ENCODE results near the gene LTBP1.

DNA sequence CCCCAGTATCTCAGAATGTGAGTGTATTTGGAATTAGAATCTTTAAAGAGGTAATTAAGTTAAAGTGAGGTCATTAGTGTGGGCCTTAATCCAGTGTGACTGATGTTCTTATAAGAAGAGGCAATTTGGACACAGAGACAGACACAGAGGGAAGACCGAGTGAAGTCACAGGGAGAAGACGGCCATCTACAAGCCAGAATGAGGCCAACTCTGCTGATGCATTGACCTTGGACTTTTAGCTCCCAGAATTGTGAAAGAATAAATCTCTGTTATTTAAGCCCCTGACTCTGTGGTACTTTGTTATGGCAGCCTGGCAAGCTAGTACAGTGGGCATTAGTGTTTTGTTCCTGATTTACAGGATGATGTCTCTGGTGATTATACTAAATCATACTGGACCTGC lies 64.6 kb downstream of the LTBP1 start:
- TF ChIP-seq, protein P1, sequence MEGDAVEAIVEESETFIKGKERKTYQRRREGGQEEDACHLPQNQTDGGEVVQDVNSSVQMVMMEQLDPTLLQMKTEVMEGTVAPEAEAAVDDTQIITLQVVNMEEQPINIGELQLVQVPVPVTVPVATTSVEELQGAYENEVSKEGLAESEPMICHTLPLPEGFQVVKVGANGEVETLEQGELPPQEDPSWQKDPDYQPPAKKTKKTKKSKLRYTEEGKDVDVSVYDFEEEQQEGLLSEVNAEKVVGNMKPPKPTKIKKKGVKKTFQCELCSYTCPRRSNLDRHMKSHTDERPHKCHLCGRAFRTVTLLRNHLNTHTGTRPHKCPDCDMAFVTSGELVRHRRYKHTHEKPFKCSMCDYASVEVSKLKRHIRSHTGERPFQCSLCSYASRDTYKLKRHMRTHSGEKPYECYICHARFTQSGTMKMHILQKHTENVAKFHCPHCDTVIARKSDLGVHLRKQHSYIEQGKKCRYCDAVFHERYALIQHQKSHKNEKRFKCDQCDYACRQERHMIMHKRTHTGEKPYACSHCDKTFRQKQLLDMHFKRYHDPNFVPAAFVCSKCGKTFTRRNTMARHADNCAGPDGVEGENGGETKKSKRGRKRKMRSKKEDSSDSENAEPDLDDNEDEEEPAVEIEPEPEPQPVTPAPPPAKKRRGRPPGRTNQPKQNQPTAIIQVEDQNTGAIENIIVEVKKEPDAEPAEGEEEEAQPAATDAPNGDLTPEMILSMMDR (IDR thresholded peaks at IDR 0.05; ENCODE audit: insufficient read depth, low read depth, low read length): no peak
- TF ChIP-seq EZH2 (IDR thresholded peaks at IDR 0.05; ENCODE audit: insufficient read depth, low read length): no peak

All from astrocyte (in vitro differentiated cells and primary cell).